Measurements from ENCODE around the gene LRMDA. TPM values are rescaled to one million over a fixed set of nuclear protein-coding genes. Genes with fewer than 3 reads are reported as not detected.

Gene LRMDA
- total RNA-seq, 1 donor from 2014 or later, result 5.2 TPM

DNA sequence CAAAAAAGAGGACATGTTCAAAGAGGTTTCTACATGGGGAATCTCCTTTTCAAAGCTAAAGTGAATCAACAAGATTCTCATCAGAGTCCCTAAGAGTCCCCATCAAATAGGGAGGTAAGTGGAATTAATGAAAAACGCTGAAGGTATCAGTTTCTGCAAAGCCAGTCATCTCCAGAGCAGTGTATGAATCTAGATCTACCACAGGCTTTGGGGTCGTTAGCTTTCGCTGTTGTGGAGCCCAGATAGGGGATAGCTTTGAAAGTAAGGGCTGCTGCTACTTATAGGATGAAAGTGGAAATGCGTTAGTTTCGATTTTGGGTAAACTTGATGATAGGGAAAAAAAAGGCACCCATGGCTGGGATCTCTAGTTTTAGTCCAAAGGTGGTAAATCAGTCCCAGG lies 748.4 kb downstream of the LRMDA start:
- H3F3A ChIP-seq (ENCODE audit: low read depth), result no peaks in the 10 kb centered on the region
- peak overlapping the region; percentile 27 for H3K27ac Mint-ChIP-seq

GRCh38 chr10:76184647-76185046 lies 753.2 kb downstream of the LRMDA start:
- Histone ChIP-seq H3K4me1 (no peaks in the 10 kb centered on the region), H3F3A (ENCODE audit: low read depth) (no peaks in the 10 kb centered on the region), H3K27me3 (no peaks in the 10 kb centered on the region), H3K27ac (no peak overlapping the region), H3K4me3 (no peak overlapping the region), H3K9ac (no peak overlapping the region), H3K79me2 (ENCODE audit: low read depth) (no peaks in the 10 kb centered on the region), H4K20me1 (ENCODE audit: low read depth) (no peaks in the 10 kb centered on the region), H2AFZ (replicated peaks) (no peak overlapping the region), H3K36me3 (no peaks in the 10 kb centered on the region), H3K4me2 (no peak overlapping the region), H3K9me3 (ENCODE audit: low read depth) (no peaks in the 10 kb centered on the region)
- Mint-ChIP-seq H3K27me3 (ENCODE audit: insufficient read depth, low read depth) (peaks cover 4% of the 10 kb centered on the region), H3K36me3 (no peaks in the 10 kb centered on the region), H3K4me1 (peaks cover 23% of the 10 kb centered on the region), H3K27ac (no peak overlapping the region), H3K9me3 (peaks cover 16% of the 10 kb centered on the region), H3K4me3 (no peak overlapping the region)
- DNase-seq (ENCODE audit: low spot score), result no peak
- TF ChIP-seq CTCF (IDR thresholded peaks at IDR 0.05), result no peak
- TF ChIP-seq EZH2phosphoT487 (IDR thresholded peaks at IDR 0.05), result no peak
- TF ChIP-seq EZH2 (IDR thresholded peaks at IDR 0.05), result no peak

More for the DNA sequence above, 748.4 kb downstream of the LRMDA start:
- peaks cover 3% of the 10 kb centered on the region for H3K4me1 ChIP-seq
- H3K36me3 Mint-ChIP-seq, result no peaks in the 10 kb centered on the region
- no peak overlapping the region for H3K4me2 ChIP-seq
- no peak overlapping the region for H3K4me3 Mint-ChIP-seq
- H3K4me3 ChIP-seq, result no peak overlapping the region
- H2AFZ ChIP-seq (replicated peaks), result no peak overlapping the region
- H4K20me1 ChIP-seq (ENCODE audit: low read depth), result no peaks in the 10 kb centered on the region
- peaks cover 16% of the 10 kb centered on the region for H3K9me3 Mint-ChIP-seq
- H3K27me3 ChIP-seq, result no peaks in the 10 kb centered on the region
- no peaks in the 10 kb centered on the region for H3K79me2 ChIP-seq (ENCODE audit: low read depth)
- H3K9me3 ChIP-seq (ENCODE audit: low read depth), result no peaks in the 10 kb centered on the region
- H3K4me1 Mint-ChIP-seq, result peaks cover 21% of the 10 kb centered on the region
- H3K9ac ChIP-seq, result no peak overlapping the region
- H3K27ac ChIP-seq, result no peak overlapping the region
- no peaks in the 10 kb centered on the region for H3K36me3 ChIP-seq
- H3K27me3 Mint-ChIP-seq (ENCODE audit: insufficient read depth, low read depth), result peaks cover 2% of the 10 kb centered on the region
- TF ChIP-seq EZH2phosphoT487 (IDR thresholded peaks at IDR 0.05) (no peak), EZH2 (IDR thresholded peaks at IDR 0.05) (no peak), CTCF (IDR thresholded peaks at IDR 0.05) (no peak)
- no peak for DNase-seq (ENCODE audit: low spot score)

DNA sequence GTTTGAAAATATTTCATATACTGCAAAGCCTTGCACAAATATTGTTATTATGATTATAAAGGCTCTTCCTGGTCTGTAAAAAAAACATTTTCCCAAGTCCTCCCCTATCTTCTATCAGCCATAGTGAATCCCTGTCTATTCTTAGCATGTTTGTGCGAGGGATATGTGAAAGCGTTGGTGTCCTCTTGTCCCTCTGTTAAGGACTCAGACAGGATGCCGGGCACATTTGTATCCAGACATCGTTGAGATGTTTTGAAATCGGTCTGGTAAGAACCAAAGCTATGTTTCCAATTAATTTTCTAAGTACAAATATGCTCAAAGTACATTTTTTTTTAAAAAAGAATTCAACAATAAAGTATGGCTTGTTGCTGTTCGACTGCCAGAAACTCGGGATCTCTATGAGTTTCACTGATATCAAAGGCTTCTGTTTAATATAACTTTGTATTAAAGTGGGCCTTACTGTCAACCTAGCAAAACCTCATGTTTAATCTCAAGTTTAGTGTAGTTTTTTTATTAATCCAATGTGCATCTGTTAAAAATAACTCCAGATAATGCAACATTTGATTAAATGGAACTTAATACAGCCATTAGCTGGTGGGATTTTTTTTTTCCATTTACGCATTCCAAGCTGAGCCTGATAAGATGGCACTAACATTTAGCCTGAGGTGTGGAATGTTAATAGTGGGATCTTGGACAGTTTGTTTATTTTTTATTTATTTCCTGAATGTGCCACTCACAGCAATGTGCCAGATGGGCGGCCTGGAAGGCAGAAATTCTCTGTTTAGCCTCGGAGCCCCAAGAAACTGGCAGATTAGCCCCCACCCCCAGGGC lies 754.3 kb downstream of the LRMDA start:
- Mint-ChIP-seq H3K27ac (no peak overlapping the region), H3K9me3 (peaks cover 12% of the 10 kb centered on the region), H3K4me1 (peaks cover 32% of the 10 kb centered on the region)

More for the DNA sequence above, 754.3 kb downstream of the LRMDA start:
- H4K20me1 ChIP-seq (ENCODE audit: low read depth), result no peaks in the 10 kb centered on the region
- Mint-ChIP-seq H3K36me3 (no peaks in the 10 kb centered on the region), H3K4me3 (no peak overlapping the region), H3K27me3 (ENCODE audit: insufficient read depth, low read depth) (peaks cover 2% of the 10 kb centered on the region)
- H3K36me3 ChIP-seq, result no peaks in the 10 kb centered on the region
- H3K27me3 ChIP-seq, result no peaks in the 10 kb centered on the region
- no peaks in the 10 kb centered on the region for H3K9me3 ChIP-seq (ENCODE audit: low read depth)
- H3K79me2 ChIP-seq (ENCODE audit: low read depth), result no peaks in the 10 kb centered on the region
- no peak overlapping the region for H3K9ac ChIP-seq
- H3K4me3 ChIP-seq, result no peak overlapping the region
- no peak for DNase-seq (ENCODE audit: low spot score)
- no peaks in the 10 kb centered on the region for H3F3A ChIP-seq (ENCODE audit: low read depth)
- H3K27ac ChIP-seq, result no peak overlapping the region
- no peak overlapping the region for H2AFZ ChIP-seq (replicated peaks)
- TF ChIP-seq CTCF (IDR thresholded peaks at IDR 0.05), result no peak
- TF ChIP-seq EZH2 (IDR thresholded peaks at IDR 0.05), result no peak
- no peak for TF ChIP-seq EZH2phosphoT487 (IDR thresholded peaks at IDR 0.05)
- H3K4me2 ChIP-seq, result no peak overlapping the region
- H3K4me1 ChIP-seq, result peaks cover 6% of the 10 kb centered on the region

All from neural progenitor cell (in vitro differentiated cells).